Thyroid gland (tissue), 4 donors: Measurements from ENCODE around the gene PTPN18. TPM values are rescaled to one million over a fixed set of nuclear protein-coding genes. Genes with fewer than 3 reads are reported as not detected.

ENCODE experiments used
- DNase-seq, 2 donors: peaks; one replicate each; pipeline ENCODE4 v3.0.0-alpha.2; 2019
- H3K27ac ChIP-seq, 3 donors: fragments of 200-600 bp; sonication (generic); 1 replicate in 2 of 3; 2 replicates in 1 of 3; pipeline ENCODE4 v1.5.1; 2016 to 2019; ENCODE audit warnings: mild to moderate bottlenecking in 1 of 3, moderate library complexity in 1 of 3
- H3K27me3 ChIP-seq: fragments of 200-600 bp; sonication (generic); one replicate; pipeline ENCODE4 v1.5.1; 2019
- H3K36me3 ChIP-seq, 2 donors: fragments of 200-600 bp; sonication (generic); one replicate each; pipeline ENCODE4 v1.5.1; 2016 to 2019
- H3K4me1 ChIP-seq, 2 donors: fragments of 200-600 bp; sonication (generic); one replicate each; pipeline ENCODE4 v1.5.1; 2017 to 2019
- H3K4me3 ChIP-seq, 3 donors: fragments of 200-600 bp; sonication (generic); replicated peaks in 1 of 3; 1 replicate in 2 of 3; 2 replicates in 1 of 3; pipeline ENCODE4 v1.5.1; 2016; ENCODE audit warnings: mild to moderate bottlenecking in 1 of 3
- H3K9me3 ChIP-seq: fragments of 200-600 bp; sonication (generic); one replicate; pipeline ENCODE4 v1.5.1; 2017
- CTCF ChIP-seq, 6 experiments: fragments of 200-600 bp in 3 of 6; fragments of 450-650 bp in 3 of 6; sonication (generic) in 3 of 6; IDR thresholded peaks; one replicate each; pipeline ENCODE4 v1.5.1; 2016 to 2019; ENCODE audit warnings: antibody characterized with exemption in 6 of 6, mild to moderate bottlenecking in 2 of 6, inconsistent platforms in 1 of 6, moderate library complexity in 1 of 6
- POLR2A ChIP-seq, 2 donors: fragments of 450-650 bp; IDR thresholded peaks; one replicate each; pipeline ENCODE4 v1.6.1; 2017; ENCODE audit warnings: antibody characterized with exemption in 2 of 2, mild to moderate bottlenecking in 2 of 2, moderate library complexity in 1 of 2
- WGBS, 2 donors: methylation state at CpG; one replicate each; pipeline ENCODE4 v1.1.5; 2017; 5-methylcytosine and 5-hydroxymethylcytosine counted together
- intact Hi-C: fragments of 100-400 bp; cut with DNase I; formaldehyde crosslinking; loops from one replicate; pipeline ENCODE4 v1.15.1; 2023
- total RNA-seq, 4 donors: library from RNA; depleted of rRNA; stranded (reverse); fragments of >200 nt; gene quantifications; one replicate each; pipeline ENCODE4 v1.2.3, GENCODE V29; 2016

Gene PTPN18
- total RNA-seq, 4 donors from 2014 or later: 45.5 to 69.8 (median 57.4) TPM

DNA sequence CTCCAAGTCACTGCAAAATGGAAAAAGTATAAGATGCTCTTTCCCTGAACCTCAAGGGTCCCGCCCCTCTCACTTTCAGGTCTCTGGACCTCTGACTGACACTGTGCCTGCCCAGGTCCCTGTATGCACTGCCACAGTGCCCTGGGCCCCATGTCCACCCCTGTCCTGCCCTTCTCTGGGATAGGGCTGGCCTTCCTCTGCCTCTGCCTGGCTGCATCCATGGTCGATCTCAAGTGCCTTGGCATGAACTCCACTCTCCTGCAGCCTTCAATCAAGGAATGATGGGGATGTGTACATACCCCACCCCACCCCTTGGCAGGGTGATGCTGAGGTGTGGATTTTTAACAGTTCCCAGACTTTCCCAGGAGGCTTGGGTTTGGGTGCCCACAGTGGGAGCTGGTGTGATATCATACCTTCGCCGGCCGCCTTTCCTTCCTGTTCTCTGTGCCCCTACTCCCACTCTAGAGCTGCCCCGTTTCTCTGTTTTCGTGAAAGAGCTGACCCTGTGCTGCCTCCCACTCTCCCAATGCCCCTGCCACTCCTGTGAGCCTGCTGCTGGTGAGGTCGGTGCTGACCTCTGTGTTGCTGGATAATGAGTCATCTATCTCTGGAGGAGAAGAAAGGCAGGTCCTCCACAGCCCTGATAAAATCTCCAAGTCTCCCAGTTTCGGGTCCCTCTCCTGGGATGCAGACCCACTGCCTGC, 18.9 kb downstream of the PTPN18 start:
- intact Hi-C loops: no loop called here
- H3K27ac ChIP-seq: no peak overlapping the region
- peaks cover 21 to 32% of the 10 kb centered on the region in 2 donors for H3K4me1 ChIP-seq
- no peak overlapping the region for H3K4me3 ChIP-seq
- no peaks in the 10 kb centered on the region for H3K9me3 ChIP-seq
- DNase-seq: no peak
- 86 to 91% methylated on average over 9 of the region's 9 CpGs for WGBS, 2 donors
- H3K27me3 ChIP-seq: no peaks in the 10 kb centered on the region
- TF ChIP-seq POLR2A (IDR thresholded peaks at IDR 0.05) (no peak), CTCF (IDR thresholded peaks at IDR 0.05) (no peak)
- H3K36me3 ChIP-seq: no peaks in the 10 kb centered on the region

DNA sequence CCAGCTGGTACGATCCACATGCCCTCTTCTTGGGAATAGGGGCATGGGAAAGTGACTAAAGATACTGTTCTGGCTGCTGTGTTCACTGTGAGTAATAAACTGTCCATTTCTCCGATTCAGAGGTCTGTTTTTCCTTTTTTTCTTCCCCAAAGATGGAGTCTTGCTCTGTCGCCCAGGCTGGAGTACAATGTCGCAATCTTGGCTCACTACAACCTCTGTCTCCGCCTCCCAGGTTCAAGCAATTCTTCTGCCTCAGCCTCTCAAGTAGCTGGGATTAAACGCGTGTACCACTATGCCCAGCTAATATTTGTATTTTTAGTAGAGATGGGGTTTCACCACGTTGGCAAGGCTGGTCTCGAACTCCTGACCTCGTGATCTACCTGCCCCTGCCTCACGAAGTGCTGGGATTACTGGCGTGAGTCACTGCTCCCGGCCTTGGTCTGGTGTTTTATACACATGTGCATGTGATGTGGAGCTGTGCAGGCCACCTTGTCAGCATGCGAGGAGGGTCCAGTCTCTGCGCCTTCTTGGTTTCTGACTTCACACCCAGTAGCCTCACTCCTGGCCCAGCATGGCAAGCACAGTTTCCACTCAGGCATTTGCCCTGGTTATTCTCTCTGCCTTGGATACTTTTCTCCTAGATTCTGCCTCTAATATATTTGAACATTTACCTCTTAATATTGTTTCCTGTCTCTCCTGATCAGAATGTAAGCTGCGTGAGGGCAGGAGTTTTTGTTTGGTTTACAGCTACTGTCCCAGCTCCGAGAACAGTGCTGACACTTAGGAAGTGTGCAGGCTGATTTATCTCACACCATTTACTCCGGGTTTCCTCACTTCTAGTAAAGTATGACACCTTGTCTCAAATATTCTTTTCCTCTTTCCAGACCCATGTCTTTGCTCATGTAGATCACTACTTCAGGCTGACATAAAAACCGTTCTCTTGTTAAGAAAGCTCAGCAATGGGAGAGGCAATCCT, 19.7 kb downstream of the PTPN18 start:
- no peak for TF ChIP-seq CTCF (IDR thresholded peaks at IDR 0.05)
- no peak for TF ChIP-seq POLR2A (IDR thresholded peaks at IDR 0.05)
- no peak overlapping the region for H3K4me3 ChIP-seq
- H3K9me3 ChIP-seq: no peaks in the 10 kb centered on the region
- H3K27ac ChIP-seq: no peak overlapping the region
- no peaks in the 10 kb centered on the region for H3K36me3 ChIP-seq
- DNase-seq: no peak
- no peaks in the 10 kb centered on the region for H3K27me3 ChIP-seq
- intact Hi-C loops: no loop called here
- 95 to 97% methylated on average over 19 of the region's 19 CpGs for WGBS, 2 donors
- H3K4me1 ChIP-seq: peaks cover 21 to 32% of the 10 kb centered on the region in 2 donors

DNA sequence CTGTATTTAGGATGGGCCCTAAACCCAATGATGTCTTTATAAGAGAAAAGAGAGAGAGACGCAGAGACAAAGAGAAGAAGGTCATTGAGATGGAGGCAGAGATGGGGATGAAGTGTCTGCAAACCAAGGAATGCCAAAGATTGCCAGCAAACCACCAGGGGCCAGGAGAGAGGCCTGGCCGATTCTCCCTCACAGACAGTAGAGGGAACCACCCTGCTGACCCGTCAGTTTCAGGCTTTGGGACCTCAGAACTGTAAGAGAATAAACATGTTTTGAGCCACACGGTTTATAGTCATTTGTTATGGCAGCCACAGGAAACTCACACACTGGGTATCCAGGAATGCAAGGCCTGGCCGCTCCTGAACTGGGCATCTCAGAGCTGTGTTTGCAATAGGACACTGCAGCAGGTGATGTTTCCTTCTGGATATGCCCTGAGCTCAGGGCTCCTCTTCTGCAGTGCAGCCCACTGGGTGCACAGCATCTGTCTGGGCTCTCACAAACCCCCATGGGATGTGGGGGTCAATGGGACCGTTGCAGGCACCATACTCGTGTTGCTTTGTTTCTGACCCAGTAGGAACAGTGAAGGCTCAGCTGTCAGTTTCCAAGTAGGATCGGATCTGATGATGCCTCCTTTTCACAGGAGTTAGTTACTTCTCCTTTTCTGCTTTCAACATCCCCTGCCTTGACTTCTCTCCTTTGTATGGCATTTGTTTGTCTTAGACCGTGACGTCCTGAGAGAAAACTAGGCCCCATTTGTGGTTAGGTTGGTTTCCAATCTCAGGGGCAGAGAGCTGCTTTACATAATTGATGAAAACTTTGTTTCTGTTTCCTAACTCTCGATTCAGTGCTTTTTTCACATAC, 20.8 kb downstream of the PTPN18 start:
- Histone ChIP-seq H3K4me3 (no peak overlapping the region), H3K27ac (no peak overlapping the region), H3K9me3 (no peaks in the 10 kb centered on the region), H3K27me3 (no peaks in the 10 kb centered on the region), H3K4me1 (peaks cover 13 to 21% of the 10 kb centered on the region in 2 donors), H3K36me3 (no peaks in the 10 kb centered on the region)
- 80 to 87% methylated on average over 10 to 11 of the region's 11 CpGs for WGBS, 2 donors
- TF ChIP-seq CTCF (IDR thresholded peaks at IDR 0.05) (peak in 1 of 6 experiments; percentile 15), POLR2A (IDR thresholded peaks at IDR 0.05) (no peak)
- DNase-seq: no peak
- intact Hi-C loops: no loop called here

- intact Hi-C loops: no loop called here
- H3K36me3 ChIP-seq: no peaks in the 10 kb centered on the region
- no peaks in the 10 kb centered on the region for H3K9me3 ChIP-seq
- peaks cover 13 to 21% of the 10 kb centered on the region in 2 donors for H3K4me1 ChIP-seq
- WGBS, 2 donors: 85 to 86% methylated on average over 5 of the region's 5 CpGs
- no peak overlapping the region for H3K27ac ChIP-seq
- no peak overlapping the region for H3K4me3 ChIP-seq
- H3K27me3 ChIP-seq: no peaks in the 10 kb centered on the region
- no peak for DNase-seq
- TF ChIP-seq POLR2A (IDR thresholded peaks at IDR 0.05): no peak
- no peak for TF ChIP-seq CTCF (IDR thresholded peaks at IDR 0.05)
These were observed 21.6 kb downstream of the PTPN18 start for GRCh38 chr2:130377491-130377890.
